OCI-LY1 (cell line): Measurements from ENCODE around the gene MIA2.
A peak's percentile ranks its signal among the peaks of the same experiment; 100 is the strongest.

Experiments used
- H2AFZ ChIP-seq: fragments of 200-600 bp; sonication (generic), shearing (Covaris generic); 2 replicates; pipeline ENCODE4 v1.6.0; 2014; ENCODE audit warnings: antibody characterized with exemption, mild to moderate bottlenecking, low read length
- H3F3A ChIP-seq: fragments of 200-600 bp; sonication (generic), shearing (Covaris generic); 2 replicates; pipeline ENCODE4 v1.6.0; 2014; ENCODE audit warnings: mild to moderate bottlenecking, antibody characterized with exemption, low read length, moderate library complexity; ENCODE audit not compliant: insufficient read depth
- H3K27ac ChIP-seq: fragments of 200-600 bp; sonication (generic); 2 replicates; pipeline ENCODE4 v1.5.1; 2014; ENCODE audit warnings: low read length, mixed run types, mild to moderate bottlenecking, low read depth; ENCODE audit not compliant: poor library complexity, severe bottlenecking
- H3K27me3 ChIP-seq: fragments of 200-600 bp; sonication (generic); 2 replicates; pipeline ENCODE4 v1.6.0; 2014; ENCODE audit warnings: antibody characterized with exemption, mild to moderate bottlenecking, low read length, moderate library complexity; ENCODE audit not compliant: insufficient read depth
- H3K36me3 ChIP-seq: fragments of 200-600 bp; sonication (generic); 2 replicates; pipeline ENCODE4 v1.6.1; 2014; ENCODE audit warnings: mild to moderate bottlenecking, antibody characterized with exemption, low read length, moderate library complexity, mixed read lengths; ENCODE audit not compliant: insufficient read depth
- H3K4me1 ChIP-seq: fragments of 200-600 bp; sonication (generic); 2 replicates; pipeline ENCODE4 v1.5.1; 2014; ENCODE audit warnings: mild to moderate bottlenecking, low read length, moderate library complexity; ENCODE audit not compliant: insufficient read depth, severe bottlenecking
- H3K4me2 ChIP-seq: fragments of 200-600 bp; sonication (generic), shearing (Covaris generic); 2 replicates; pipeline ENCODE4 v1.6.1; 2014; ENCODE audit warnings: low read length
- H3K4me3 ChIP-seq: fragments of 200-600 bp; sonication (generic); 2 replicates; pipeline ENCODE4 v1.5.1; 2014; ENCODE audit warnings: low read length, low read depth, mild to moderate bottlenecking, mixed read lengths; ENCODE audit not compliant: poor library complexity, severe bottlenecking
- H3K79me2 ChIP-seq: fragments of 200-600 bp; shearing (Covaris generic); 2 replicates; pipeline ENCODE4 v1.6.1; 2016; ENCODE audit warnings: mixed run types, low read length, mixed read lengths; ENCODE audit not compliant: insufficient read depth
- H3K9ac ChIP-seq: fragments of 200-600 bp; sonication (generic), shearing (Covaris generic); 2 replicates; pipeline ENCODE4 v1.6.1; 2014; ENCODE audit warnings: mild to moderate bottlenecking, low read length, mixed read lengths
- H3K9me2 ChIP-seq: fragments of 200-600 bp; sonication (generic), shearing (Covaris generic); 2 replicates; pipeline ENCODE4 v1.6.1; 2014; ENCODE audit warnings: low read depth, mild to moderate bottlenecking, low read length, mixed read lengths
- H3K9me3 ChIP-seq: fragments of 200-600 bp; shearing (Covaris generic); 2 replicates; pipeline ENCODE4 v1.6.1; 2014; ENCODE audit warnings: low read length, mixed read lengths
- H4K20me1 ChIP-seq: fragments of 200-600 bp; sonication (generic), shearing (Covaris generic); 2 replicates; pipeline ENCODE4 v1.6.0; 2016; ENCODE audit warnings: mild to moderate bottlenecking, low read length; ENCODE audit not compliant: insufficient read depth
- EZH2 ChIP-seq: fragments of 200-600 bp; sonication (generic), shearing (Covaris generic); IDR thresholded peaks from 2 replicates; pipeline ENCODE4 v1.8.0; 2017; ENCODE audit warnings: borderline replicate concordance, mixed run types, mild to moderate bottlenecking, antibody characterized with exemption, low read length, moderate library complexity, mixed read lengths
- TF ChIP-seq, protein P1 (sequence below): fragments of 200-600 bp; sonication (generic), shearing (Covaris generic); IDR thresholded peaks from 2 replicates; pipeline ENCODE4 v1.5.1; 2017; ENCODE audit warnings: mild to moderate bottlenecking, antibody characterized with exemption, low read length, moderate library complexity, mixed read lengths

Gene MIA2, protein sequence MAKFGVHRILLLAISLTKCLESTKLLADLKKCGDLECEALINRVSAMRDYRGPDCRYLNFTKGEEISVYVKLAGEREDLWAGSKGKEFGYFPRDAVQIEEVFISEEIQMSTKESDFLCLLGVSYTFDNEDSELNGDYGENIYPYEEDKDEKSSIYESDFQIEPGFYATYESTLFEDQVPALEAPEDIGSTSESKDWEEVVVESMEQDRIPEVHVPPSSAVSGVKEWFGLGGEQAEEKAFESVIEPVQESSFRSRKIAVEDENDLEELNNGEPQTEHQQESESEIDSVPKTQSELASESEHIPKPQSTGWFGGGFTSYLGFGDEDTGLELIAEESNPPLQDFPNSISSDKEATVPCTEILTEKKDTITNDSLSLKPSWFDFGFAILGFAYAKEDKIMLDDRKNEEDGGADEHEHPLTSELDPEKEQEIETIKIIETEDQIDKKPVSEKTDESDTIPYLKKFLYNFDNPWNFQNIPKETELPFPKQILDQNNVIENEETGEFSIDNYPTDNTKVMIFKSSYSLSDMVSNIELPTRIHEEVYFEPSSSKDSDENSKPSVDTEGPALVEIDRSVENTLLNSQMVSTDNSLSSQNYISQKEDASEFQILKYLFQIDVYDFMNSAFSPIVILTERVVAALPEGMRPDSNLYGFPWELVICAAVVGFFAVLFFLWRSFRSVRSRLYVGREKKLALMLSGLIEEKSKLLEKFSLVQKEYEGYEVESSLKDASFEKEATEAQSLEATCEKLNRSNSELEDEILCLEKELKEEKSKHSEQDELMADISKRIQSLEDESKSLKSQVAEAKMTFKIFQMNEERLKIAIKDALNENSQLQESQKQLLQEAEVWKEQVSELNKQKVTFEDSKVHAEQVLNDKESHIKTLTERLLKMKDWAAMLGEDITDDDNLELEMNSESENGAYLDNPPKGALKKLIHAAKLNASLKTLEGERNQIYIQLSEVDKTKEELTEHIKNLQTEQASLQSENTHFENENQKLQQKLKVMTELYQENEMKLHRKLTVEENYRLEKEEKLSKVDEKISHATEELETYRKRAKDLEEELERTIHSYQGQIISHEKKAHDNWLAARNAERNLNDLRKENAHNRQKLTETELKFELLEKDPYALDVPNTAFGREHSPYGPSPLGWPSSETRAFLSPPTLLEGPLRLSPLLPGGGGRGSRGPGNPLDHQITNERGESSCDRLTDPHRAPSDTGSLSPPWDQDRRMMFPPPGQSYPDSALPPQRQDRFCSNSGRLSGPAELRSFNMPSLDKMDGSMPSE (N-terminal part only)

DNA sequence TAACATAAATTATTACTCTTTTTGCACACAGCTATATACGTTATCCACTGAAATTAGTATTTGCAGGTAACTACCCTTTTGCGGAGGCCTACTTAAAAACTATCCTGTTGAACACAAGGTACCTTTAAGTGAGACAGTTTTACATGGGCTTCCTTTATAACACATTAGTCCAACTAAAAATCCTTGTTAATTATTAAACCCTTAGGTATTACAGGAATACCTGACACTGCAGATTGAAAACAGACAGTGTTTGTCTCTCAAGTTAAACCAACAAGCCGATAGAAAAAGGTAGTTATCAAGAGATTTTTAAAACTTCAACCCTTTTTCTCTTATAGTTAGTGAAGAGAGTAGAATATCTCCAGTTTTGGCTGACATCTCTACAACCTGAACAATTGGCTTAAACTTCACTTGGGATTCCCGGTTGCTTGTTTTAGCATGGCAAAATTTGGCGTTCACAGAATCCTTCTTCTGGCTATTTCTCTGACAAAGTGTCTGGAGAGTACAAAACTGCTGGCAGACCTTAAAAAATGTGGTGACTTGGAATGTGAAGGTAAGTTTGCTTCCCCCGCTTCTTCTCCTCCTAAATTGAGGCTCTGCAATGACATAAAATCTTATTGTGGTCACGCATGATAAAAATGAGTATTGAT, at the start of gene MIA2:
Gene MIA2 (plus strand): TSS at position 236 of the 647 bp plus-strand sequence. CDS start 200 bp downstream, at position 436.
- Histone ChIP-seq H3K4me2 (no peak within 1 kb of the TSS), H3K4me3 (no peak within 1 kb of the TSS), H4K20me1 (no peaks in the 10 kb centered on the region), H3K27ac (no peak within 1 kb of the TSS), H3K79me2 (no peaks in the 10 kb centered on the region), H3K9me2 (no peaks in the 10 kb centered on the region), H3K9me3 (no peaks in the 10 kb centered on the region), H3K9ac (no peak within 1 kb of the TSS), H3K27me3 (no peaks in the 10 kb centered on the region), H3F3A (no peaks in the 10 kb centered on the region), H3K4me1 (peaks cover 6% of the 10 kb centered on the region), H2AFZ (peak within 1 kb of the TSS; percentile 92), H3K36me3 (no peaks in the 10 kb centered on the region)
- TF ChIP-seq, protein P1, sequence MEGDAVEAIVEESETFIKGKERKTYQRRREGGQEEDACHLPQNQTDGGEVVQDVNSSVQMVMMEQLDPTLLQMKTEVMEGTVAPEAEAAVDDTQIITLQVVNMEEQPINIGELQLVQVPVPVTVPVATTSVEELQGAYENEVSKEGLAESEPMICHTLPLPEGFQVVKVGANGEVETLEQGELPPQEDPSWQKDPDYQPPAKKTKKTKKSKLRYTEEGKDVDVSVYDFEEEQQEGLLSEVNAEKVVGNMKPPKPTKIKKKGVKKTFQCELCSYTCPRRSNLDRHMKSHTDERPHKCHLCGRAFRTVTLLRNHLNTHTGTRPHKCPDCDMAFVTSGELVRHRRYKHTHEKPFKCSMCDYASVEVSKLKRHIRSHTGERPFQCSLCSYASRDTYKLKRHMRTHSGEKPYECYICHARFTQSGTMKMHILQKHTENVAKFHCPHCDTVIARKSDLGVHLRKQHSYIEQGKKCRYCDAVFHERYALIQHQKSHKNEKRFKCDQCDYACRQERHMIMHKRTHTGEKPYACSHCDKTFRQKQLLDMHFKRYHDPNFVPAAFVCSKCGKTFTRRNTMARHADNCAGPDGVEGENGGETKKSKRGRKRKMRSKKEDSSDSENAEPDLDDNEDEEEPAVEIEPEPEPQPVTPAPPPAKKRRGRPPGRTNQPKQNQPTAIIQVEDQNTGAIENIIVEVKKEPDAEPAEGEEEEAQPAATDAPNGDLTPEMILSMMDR: no peak
- TF ChIP-seq EZH2: no peak

DNA sequence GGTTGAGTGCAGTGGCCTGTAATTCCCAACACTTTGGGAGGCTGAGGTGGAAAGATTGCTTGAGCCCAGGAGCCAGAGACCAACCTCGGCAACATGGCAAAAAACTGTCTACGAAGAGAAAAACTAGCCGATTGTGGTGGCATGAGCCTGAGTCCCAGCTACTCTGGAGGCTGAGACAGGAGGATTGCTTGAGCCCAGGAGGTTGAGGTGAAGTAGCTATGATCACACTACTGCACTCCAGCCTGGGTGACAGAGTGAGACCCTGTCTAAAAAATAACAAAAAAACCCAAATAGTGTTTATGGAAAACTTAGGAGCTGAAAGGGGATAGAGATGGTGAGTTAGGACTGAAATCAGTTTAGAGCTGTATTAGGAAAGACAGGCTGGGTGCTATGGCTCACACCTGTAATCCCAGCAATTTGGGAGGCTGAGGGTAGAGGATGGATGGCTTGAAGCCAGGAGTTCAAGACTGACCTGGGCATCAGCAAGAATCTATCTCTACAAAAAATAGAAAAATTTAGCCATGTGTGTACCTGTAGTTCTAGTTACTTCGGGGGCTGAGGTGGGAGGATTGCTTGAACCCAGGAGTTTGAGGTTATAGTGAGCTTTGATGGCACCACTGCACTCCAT, 49.0 kb upstream of the MIA2 start:
- H3K36me3 ChIP-seq: peaks cover 59% of the 10 kb centered on the region

More for the DNA sequence above, 49.0 kb upstream of the MIA2 start:
- Histone ChIP-seq H3K4me1 (no peaks in the 10 kb centered on the region), H3F3A (peaks cover 10% of the 10 kb centered on the region; the same call in 1 of the 2 replicates), H3K9me3 (no peaks in the 10 kb centered on the region), H3K27me3 (no peaks in the 10 kb centered on the region), H3K79me2 (no peaks in the 10 kb centered on the region), H2AFZ (no peak overlapping the region), H3K9me2 (no peaks in the 10 kb centered on the region), H4K20me1 (no peaks in the 10 kb centered on the region), H3K9ac (no peak overlapping the region), H3K4me3 (no peak overlapping the region), H3K27ac (no peak overlapping the region), H3K4me2 (no peak overlapping the region)
- TF ChIP-seq EZH2: no peak
- TF ChIP-seq, protein P1: no peak
